NK-92 (cell line): ENCODE measurements around the gene NRARP.

Source experiments
- DNase-seq: peaks from one replicate; lab custom pipeline; 2025; ENCODE audit not compliant: unreplicated experiment; lab: John Stamatoyannopoulos, UW

The NRARP gene

DNA sequence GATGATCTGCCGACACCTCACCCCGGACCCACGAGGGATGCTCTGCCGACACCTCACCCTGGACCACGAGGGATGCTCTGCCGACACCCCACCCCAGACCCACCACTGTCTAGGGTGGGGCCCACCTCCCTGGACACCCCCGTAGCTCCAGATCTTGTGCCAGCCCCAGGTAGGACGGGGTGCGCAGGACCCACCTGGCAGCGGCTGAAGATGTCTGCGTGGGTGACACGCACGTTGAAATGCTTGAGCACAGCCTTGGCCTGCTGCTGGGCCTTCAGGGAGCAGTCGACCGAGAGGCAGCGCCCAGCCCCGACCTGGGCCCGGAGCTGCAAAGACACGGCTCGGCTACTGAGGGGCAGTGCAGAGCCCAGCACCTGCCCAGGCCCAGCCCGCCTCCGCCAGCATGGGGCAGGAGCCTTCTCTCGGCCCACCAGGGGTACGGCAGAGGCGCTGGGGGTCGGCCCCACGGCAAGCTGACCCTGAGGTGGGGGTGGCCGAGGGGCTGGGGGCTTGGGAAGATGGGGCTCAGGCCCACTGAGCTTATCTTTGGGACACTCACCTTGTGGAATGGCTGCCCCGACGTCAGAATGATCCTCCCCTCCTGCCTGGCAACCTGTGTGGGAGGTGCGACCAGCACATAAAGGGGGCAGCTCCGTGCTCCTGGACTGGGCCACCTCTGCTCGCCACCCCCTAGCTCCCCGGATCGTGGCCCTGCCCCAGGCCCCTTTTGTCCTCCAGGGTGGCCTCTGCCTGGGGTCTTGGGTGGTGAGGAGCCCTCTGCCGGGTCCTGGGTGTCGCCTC is 21.7 kb upstream of the NRARP start:
- DNase-seq, result no peak

DNA sequence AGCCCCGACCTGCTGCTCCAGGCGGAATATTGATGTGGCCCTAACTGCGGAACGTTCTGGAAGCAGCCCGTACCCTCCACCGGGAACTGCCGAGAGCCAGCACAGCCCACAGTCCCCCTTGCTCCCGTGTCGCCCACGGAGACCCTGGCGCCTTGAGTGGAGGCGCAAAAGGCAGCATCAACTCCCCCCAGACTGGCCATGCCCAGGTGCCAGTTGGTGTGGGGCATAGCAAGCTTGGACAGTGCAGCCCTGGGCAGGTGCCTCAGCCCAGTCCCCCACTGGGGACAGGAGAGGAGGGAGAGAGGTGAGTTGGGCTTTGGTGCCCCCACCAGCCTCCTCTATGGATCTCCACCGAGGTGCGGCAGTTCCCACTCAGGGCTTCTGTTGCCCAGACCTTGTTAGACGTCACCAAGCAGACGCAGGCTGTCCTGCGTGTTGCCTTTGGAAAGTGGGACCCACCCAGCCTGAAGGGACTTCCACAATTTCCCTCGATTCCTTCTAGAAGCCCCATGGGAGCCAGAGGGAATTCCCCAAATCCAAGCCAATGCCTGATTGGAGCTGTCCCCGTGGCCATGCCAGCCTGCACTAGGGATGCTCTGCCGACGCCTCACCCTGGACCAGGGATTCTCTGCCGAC is 19.8 kb upstream of the NRARP start:
- no peak for DNase-seq

DNA sequence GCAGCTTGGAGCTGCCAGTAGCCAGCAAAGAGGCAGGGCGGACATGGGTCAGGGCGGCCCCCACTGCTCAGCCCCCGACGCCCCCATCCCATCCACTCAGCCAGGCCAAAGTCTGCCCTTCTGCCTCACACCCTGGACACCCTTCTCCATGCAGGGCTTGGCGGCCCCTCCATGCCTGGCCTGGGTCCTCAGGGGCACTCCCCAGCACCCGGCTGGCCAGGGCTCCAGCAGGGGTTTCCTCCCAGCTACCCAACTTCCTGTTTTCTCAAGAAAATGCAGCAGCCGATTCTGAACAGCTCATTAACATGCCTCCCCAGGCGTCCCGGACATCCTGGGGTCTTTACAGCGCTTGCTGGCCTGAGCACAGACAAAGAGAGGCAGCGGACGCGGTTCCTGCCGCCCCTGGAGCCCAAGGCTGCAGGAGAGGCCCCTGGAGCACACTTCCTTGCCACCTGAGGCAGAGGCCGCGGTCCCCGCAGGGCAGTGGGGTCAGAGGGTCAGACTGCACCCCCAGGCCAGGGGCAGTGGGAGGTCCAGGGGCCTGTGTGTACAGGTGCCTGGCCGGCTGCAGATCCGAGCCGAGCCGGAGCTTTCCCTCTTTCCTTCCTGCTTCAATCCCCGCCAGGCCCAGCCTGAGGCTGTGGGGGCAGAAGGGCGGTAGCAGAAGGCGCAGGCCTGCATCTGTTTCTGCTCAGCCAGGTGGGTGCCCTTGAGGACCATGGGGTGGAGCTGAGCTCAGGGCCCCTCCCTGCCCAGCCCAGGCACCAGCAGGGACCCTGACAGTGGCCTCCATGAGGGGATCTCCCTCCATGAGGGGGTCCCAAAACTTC is 18.7 kb upstream of the NRARP start:
- no peak for DNase-seq

DNA sequence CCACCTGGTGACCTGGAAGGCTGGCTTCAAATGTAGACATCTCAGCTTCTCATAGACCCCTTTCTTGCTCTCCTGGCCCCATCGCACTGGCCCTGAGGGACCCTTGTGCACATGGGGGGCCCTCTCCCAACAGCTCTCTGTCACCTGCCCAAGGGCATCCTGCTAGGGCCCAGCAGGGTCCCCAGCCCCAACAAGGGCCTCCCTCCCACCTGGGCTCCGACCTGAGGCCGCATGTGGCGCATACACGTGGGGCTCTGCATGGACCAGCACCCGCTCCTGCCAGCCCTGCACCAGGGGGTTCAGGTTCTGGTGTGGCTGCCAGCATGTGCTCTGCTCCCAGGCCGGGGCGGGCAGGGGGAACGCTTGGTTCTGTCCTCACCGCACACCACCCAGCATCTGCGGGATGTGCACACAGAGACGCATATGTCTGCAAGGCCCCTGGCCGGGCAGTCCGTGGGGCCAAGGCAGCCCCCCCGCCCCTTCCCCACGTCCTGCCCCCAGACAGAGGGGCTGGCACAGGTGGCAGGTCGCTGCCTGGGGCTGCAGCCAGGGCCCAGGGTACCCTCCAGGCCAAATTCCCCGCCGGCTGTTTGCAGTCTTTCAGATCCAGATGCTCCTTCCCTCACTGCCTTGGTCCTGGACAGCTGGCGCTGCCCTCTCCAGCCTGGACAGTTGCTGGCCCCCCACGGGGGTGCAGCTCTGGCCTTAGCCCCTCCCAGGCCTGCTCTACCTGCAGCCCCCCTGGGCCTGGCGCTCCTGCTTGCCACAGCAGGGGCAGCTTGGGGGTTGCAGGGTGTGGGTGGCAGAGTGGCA is 17.9 kb upstream of the NRARP start:
- DNase-seq, result no peak

DNA sequence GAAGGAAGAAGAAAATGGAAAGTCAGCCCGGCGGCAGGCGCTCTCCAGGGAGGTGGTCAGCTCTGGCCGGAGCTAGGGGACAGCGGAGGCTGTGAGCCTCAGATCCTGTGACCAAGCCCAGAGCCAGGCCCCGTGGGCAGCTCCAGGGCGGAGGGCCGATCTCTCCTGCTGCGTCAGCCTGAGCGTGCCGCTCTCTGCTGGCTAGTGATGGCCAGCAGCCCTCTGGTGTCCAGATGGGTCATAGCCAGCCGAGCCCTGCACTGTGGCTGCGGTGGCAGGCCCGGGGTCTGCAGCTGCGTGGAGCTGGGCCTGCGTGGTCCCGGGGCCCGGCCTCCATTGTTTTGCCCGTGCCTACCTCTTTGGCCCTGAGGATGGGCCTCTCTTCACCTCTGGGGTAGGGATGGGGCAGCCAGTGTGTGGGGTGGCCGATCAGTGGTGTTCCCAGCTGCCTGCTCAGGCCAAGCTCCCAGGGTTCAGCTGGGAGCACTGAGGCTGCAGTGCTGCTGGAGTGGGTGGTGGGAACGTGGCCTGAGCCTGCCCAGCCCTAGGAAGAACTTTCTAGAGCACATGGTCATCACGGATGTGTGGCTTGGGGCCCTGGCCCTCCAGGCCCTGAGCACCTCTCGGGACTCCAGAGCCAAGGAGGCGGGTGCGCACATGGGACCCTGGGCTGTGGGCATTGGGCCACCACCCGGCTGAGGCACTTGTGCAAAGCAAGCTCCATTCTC is 17.1 kb upstream of the NRARP start:
- DNase-seq, result no peak

DNA sequence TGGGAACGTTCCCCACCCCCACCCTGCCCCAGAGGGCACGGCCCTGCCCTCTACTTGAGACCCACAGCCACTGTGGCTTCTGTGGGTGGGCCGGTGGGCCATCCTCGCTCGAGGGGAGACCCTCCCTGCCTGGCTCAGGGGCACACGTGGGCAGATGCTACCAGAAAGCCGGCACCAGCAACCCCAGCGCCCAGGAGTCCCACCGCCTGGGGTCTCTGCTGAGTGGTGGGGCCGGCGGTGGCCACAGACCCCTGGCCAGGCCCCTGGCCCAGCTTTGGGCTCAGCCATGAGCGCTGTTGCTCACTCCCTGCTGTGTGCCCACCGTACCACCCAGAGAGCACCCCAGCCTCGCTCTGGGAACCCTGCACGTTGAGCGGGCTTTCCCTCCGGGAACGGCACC is 16.5 kb upstream of the NRARP start:
- no peak for DNase-seq

DNA sequence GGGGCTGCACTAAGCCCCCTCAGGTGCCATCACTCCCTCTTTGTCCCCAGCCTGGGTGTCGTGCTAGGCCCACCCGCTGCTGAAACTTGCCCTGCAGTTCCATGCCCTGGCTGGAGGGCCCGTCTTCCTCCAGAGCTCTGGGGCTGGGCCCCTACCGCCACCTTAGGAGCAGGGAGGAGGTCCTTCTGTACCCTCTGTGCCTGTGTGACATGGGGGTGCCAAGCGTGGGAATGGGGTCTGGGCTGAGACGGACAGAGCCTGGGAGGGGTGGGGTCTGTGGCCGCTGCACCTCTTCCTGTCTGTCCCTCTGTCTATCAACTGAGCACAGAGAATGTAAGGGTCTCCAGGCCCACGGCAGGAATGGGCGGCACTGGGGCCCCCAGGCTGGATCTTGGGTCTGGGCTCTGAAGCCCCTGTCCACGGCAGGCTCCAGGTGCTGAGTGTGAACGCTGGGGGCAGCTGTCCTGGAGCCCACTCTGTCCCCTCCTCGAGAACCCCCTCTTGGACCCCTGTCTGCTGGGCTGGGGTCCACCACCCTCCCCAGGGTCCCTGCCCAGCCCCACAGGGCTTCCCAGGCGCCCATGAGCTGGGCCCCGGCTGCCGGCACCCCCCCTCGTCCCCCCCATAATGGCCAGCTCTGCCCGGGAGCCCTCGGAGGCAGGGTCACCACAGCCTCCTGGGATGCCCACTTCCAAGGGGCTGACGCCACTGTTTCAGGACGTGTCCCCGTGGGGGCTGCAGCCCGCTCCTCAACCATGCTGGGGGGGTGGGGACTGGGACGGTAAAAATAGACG is 15.8 kb upstream of the NRARP start:
- no peak for DNase-seq

DNA sequence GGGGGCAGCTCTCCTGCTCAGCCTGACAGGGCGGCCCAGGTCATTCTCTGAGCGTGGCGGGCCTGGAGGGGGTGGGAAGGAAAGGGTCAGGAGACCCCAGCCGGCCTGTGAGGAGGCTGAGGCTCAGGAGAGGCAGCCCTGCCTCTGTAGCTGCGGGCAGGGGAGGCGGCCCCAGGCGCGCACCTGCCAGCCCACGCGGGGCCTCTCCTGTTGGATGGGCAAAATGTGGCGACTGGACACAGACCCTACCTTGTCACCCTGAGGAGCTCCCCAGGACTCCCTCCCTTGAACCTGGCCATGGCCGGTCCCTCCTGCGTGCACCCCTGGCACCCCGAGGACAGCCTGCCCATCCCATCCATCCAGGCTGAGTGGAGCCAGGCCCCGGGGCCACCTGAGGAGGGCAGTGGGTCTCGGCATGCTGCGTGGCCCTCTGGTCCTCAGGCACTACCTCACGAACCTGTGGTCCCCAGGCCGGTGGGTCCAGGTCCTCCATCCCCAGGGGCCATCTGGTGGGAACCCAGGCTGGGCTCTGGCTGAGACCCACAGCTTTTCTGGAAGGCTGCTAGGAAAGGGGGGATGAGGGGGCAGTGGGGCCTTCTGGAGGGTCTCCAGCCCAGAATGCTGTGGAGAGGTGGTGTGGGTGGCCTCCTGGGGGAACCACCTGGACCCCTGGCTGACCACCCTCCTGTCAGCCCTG is 15.1 kb upstream of the NRARP start:
- DNase-seq, result no peak

DNA sequence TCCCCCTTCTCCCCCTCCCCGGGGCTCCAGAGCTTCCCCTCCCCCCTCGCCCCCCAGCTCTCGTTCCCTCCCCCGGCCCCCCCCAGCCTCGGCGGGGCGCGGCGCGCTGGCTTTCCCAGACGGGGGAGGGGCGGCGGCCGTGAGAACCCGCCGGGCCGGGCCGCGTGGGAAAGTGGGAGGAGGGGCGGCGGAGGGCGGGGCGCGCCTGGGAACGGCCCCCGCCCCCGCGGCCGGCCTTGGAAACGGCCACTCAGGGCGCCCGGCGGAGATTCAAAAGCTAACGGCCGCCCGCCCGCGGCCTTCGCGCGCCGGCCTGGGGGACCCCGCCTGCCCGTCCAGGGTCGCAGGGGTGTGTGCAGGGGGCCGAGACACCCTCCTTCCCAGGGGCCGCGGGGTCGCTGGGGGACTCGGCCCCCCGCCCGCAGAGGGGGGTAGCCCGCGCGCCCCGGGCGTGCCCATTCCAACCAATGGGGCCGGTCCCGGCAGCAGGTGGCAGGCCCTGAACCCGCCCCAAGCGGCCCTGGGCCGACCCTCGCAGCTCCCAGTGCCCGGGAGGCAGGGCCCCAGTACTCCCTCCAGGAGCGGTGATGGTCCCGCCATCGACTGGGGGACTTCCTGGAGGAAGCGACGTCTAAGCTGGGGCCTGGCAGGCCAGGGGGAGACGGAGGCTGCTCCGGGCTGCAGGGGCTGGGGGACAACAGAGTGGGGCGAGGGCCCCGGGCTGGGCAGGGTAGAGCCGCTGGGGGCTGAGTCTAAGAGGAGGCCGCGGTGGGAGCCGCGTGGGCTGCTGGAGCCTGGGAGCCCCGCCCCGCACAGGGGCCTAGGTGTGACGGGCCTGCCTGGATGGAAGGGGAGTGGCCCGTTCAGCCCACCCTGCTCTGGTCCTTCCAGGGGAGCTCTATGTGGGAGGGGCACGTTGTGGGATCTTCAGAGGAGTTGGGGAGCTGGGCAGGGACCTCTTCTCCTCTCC is 14.2 kb upstream of the NRARP start:
- no peak for DNase-seq

DNA sequence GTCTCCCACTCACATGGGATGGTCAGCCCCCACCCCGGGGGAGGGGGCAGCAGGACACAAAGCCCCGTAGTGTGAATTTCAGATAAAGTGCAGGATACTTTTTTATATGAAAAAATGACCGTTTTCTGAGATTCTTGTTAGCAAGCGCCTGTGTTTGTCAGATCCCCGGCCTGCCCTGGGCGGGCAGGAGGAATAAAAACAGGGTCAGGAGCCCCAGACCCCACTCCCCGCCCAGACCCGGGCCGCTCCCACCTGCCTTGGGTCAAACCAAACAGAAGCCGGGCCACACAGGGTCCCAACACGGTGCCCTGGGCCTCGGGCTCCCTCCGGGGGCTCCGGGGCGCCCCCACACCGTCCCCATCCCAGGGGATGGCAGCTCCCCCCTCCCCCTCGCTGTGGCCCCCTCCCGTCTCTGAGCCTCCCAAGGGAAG is 13.5 kb upstream of the NRARP start:
- DNase-seq, result no peak

DNA sequence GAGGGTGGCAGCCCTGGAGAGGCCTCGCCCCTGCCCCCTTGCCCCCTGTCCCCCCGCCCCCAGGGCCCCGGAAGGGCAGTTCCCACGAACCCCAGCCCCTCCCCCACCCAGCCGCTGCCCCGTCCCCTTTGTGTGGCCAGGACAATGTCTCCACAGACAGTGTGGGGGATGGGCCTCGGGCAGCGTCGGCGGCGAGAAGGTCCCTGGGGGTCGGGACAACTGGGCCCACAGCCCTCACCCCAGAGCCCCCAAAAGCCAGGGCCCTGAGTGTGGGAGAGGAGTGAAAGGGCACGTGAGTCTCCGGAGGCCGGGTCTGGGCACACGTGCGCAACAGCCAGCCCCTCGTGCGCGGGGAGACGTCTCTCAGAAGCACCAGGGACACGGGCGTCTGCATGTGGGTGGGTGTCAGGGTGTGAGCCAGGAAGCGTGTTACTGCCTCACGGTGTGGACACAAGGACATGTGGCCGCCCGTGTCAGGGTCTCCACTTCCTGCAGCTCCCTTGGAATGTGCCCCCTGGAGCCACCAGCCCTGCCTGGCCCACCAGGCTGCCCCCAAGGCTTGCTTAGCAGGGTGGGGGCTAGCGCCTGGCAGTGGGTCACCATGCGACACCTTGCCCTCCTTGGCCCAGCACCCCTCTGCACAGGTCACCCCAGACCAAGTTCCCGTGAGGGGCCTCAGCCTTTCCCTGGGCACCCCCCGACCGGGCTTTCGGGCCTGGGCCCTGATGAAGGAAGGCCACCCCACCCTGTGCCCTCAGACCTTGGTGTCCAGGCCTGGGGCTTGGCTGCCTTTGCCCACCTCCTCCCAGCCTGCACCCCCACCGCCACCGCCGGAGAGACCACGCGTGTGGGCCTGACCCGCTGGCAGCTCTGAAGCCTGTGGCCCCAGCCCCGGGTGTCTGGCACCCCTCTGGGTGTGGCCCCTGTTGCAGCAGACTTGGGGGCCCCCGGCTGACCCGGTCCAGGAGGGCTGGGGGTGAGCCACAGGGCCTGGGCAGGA is 12.8 kb upstream of the NRARP start:
- DNase-seq, result no peak

DNA sequence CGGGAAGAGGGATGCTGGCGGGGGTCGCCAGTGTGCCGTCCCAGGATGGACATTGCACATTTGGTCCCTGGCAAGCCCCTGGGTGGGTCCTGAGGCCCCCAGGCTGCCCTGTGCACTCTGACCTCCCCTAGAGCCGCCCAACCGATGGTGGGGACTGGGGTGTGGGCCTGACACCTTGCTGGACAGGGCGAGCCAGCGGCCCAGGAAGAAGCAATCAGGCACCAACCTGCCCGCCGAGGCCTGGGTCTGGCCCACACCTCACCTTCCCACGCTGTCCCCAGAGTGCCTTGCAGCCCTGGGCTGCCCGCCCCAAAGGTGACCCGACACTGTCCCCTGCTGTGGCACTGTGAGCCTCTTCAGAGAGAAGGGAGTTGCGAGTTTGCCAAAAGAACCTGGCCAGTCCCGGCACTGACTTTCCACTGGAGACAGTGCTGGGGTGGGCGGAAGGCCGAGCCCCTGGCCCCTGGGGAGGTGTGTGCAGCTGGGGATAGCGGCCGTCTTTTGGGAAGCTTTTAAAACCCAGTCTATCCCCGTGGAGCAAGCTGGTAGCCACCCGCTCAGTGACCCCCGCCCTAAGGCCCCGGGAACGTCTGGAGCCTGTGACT is 12.0 kb upstream of the NRARP start:
- DNase-seq, result no peak

DNA sequence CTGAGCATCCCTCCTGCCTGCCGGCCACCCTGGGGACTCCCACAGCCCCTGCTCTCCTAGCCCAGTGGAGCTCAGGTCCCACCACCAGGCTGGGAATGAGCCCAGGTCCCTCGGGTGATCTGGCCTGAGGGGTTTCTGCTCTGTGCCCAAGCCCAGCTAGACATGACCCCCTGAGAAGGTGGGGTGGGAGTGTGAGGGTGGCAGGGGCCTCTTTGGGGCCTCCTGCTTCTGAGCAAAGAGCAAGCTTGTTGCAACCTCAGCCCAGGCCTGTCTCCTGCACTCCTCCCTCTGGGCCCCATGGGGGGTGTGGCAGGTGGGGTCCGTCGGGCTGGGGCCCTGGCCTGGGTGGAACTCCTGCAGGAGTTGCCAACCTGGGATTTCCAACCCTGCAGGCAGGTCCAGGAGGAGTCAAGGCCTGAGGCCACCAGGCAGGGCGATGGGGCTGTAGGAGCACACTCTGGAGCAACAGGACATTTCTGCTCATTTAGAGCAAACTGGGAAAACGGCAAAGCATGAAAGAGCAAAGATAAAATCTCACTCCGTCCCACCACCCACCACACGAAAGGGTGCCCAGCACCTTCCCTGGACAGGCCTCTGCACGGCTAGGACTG is 11.4 kb upstream of the NRARP start:
- DNase-seq, result no peak

DNA sequence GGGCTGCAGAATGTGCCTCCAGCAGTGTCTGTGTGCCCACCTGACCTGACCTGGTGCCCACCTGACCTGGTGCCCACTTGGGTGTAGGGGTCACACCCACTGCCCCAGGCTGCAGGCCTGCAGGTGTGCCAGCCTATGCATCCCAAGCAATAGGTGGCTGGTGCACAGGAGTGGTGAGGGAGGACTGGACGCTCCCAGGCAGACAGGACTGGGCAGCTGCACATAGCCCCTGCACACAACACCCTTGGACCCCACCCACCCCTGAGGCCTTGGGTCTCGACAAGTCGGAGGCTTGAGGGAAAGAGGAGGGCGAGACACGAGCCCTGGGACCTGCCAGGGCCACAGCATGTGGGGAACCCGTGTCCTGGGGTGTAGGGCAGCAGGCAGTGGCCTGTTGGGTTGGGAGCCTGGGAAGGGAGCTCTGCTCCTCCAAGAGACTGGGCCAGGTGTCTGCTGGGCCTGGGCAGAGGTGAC is 10.8 kb upstream of the NRARP start:
- DNase-seq, result no peak

DNA sequence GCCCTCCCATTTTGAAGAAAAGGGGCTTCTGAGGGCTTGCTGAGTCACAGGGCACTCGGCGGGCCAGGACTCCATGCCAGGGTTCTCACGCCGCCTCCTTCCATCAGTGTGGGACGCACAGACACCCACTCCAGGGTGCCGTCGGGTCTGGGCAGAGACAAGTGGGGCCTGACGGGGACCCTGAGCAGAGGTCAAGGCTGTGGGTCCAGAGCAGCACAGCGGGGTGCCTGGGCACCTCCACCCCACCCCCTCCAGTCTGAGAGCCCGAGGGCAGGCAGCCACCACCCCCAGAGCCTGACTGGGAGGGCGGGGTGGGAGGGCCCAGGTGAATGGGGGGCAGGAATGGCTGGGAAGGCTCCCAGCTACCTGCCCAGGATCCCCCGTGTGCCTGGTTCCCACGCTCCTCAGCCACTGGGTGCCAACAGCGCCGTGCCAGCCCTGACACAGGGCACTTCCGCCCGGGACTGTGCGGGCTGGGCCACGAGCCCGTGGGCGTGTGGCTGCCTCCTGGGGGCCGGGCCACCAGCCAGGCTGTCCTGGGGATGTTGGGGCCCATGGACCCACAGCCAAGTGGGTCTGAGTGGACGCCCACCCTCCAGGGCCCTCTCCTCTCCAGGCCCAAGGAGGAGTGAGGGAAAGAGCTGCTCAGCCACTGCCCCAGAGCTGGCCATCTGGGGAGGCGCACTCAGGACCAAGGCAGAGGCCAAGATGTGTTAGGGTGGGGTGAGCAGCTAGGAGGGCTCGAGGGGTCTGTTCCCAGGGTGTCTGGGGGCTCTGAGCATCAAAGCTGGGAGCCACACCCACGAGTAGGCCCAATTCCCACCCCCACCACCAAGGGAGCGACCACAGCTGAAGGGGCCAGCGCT is 10.1 kb upstream of the NRARP start:
- DNase-seq, result no peak
